Renal cortical epithelial cell (primary cell): ENCODE data around the gene CAVIN4. TPM values are rescaled to one million over a fixed set of nuclear protein-coding genes. Genes with fewer than 3 reads are reported as not detected.

ENCODE experiments used
- DNase-seq: peaks from one replicate; pipeline ENCODE4 v3.0.0-alpha.2; 2011; ENCODE audit warnings: low read depth
- total RNA-seq: library from RNA; depleted of rRNA; stranded (reverse); fragments of >200 nt; gene quantifications from 2 replicates; pipeline ENCODE4 v1.2.3, GENCODE V29; 2014

CAVIN4 gene, protein sequence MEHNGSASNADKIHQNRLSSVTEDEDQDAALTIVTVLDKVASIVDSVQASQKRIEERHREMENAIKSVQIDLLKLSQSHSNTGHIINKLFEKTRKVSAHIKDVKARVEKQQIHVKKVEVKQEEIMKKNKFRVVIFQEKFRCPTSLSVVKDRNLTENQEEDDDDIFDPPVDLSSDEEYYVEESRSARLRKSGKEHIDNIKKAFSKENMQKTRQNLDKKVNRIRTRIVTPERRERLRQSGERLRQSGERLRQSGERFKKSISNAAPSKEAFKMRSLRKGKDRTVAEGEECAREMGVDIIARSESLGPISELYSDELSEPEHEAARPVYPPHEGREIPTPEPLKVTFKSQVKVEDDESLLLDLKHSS
- total RNA-seq = 0.69 and 1.6 TPM in 2 replicates

DNA sequence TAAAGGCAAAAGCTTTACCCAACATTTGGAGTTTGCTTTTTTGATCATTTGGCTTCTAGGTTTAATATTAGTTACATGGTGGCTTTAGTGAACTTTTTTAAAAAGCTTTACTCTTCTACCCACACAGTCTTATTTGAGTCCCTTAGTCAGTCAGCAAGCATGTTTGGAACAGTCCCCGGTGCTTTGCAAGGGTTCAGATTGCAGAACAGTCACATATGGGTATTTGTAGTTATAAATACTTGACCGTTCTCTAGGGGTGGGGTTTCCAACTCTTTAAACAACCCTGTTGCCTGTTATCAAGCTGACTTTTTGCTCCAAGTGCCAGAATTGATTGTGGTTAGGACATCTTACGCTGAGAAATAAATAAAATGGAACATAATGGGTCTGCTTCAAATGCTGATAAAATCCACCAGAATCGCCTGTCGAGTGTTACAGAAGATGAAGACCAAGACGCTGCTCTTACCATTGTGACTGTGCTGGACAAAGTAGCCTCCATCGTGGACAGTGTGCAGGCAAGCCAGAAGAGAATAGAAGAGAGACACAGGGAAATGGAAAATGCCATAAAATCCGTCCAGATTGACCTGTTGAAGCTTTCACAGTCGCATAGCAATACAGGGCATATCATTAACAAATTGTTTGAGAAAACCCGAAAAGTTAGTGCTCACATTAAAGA is at the start of gene CAVIN4:
TSS of gene CAVIN4 (plus strand) at position 304 of the 673 bp plus-strand sequence. CDS start at position 369, 65 bp downstream.
- DNase-seq = no peak

GRCh38 chr9:100534401-100534800 is 43.5 kb upstream of the CAVIN4 start:
- peak; percentile 4 for DNase-seq

DNA sequence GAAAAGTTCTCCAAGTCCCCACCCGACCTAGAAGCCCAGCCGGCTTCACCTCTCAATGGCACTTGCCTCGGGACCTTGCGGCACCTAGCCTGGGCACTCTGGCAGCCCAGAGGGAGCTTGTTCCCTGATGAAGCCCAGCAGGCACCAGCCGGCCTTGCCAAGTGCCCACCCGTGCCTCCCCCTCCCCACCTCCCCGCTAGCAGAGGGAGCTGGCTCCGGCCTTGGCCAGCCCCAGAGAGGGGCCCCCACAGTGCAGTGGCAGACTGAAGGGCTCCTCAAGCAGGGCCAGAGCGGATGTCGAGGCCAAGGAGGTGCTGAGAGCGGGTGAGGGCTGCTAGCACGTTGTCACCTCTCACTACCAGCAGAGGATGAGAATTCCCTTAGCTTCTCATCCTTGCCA is 37.6 kb upstream of the CAVIN4 start:
- no peak for DNase-seq

GRCh38 chr9:100549048-100549447 is 28.8 kb upstream of the CAVIN4 start:
- DNase-seq = no peak

GRCh38 chr9:100554935-100555401 is 22.9 kb upstream of the CAVIN4 start:
- no peak for DNase-seq

GRCh38 chr9:100555471-100555870 is 22.4 kb upstream of the CAVIN4 start:
- DNase-seq = no peak

DNA sequence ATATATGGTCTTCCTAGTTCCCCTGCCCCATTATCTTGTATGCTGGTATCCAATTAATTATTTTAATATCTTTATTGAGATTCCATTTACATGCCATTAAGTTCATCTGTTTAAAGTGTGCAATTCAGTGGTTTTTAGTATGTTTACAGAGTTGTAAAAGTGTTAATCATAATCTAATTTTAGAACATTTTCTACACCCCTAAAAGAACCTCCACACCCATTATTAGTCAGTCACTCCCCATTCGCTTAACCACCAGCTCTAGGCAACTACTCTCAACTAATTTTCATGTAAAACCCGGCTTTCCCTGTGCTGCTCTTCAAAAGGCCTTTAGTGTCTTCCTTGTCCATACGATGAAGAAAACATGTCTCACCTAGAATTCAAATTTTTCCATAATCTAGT is 20.8 kb upstream of the CAVIN4 start:
- DNase-seq = no peak

GRCh38 chr9:100561256-100561655 is 16.6 kb upstream of the CAVIN4 start:
- peak; percentile 51 for DNase-seq

DNA sequence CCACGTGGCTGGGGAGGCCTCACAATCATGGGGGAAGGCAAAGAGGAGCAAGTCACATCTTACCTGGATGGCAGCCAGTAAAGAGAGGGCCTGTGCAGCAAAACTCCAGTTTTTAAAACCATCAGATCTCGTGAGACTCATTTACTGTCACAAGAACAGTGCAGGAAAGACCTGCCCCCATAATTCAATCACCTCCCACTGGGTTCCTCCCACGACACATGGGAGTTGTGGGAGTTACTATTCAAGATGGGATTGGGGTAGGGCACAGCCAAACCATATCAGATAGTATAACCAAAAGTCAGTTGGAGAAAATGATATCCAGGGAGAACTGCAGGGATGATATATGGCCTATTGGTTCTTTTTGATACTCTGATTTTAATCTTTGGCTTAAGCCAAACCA is 10.0 kb upstream of the CAVIN4 start:
- no peak for DNase-seq

DNA sequence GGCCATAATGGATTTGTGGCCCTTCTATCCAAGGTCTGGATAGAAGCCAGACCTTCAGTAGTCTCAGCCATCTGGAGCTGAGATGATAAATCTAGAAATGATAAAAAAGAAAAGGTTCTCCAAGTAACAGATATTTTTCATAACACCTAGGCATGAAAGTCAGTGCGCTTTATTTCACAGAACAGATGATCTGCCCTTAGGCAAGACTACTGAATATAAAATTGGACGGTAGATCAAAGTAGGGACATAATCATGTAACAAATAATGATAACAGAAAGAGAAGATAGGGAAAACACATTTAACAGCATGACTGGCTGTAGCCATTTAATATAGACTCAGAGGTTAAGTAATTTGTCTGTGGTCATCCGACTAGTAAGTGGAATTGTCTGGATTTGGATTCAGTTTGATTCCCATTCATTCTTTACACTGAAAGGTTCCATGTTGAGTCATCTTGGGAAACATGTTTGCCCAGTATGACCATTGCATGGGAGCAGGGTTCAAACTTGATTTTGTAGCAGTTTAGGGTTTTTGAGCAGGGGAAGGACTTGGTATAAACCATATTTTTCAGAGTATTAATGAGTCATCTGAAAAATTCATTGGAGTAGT is 4.1 kb upstream of the CAVIN4 start:
- peak; percentile 28 for DNase-seq

- no peak for DNase-seq
Measured at GRCh38 chr9:100575006-100575405, 2.9 kb upstream of the CAVIN4 start.

GRCh38 chr9:100575765-100576386 is 2.0 kb upstream of the CAVIN4 start:
- peak; percentile 71 for DNase-seq

GRCh38 chr9:100578610-100579009 is 731 bp downstream of the CAVIN4 start:
- DNase-seq = no peak

GRCh38 chr9:100579665-100580064 is 1.8 kb downstream of the CAVIN4 start:
- no peak for DNase-seq

GRCh38 chr9:100580257-100580656 is 2.4 kb downstream of the CAVIN4 start:
- DNase-seq = no peak

- no peak for DNase-seq
Measured at GRCh38 chr9:100581081-100581480, 3.2 kb downstream of the CAVIN4 start.

- DNase-seq = no peak
Measured at GRCh38 chr9:100581661-100582060, 3.8 kb downstream of the CAVIN4 start.

- DNase-seq = no peak
Measured at GRCh38 chr9:100583014-100583802, 5.3 kb downstream of the CAVIN4 start.

GRCh38 chr9:100584951-100585350 is 7.1 kb downstream of the CAVIN4 start:
- DNase-seq = no peak

GRCh38 chr9:100586093-100586492 is 8.2 kb downstream of the CAVIN4 start:
- DNase-seq = peak; percentile 13

GRCh38 chr9:100587375-100587774 is 9.5 kb downstream of the CAVIN4 start:
- peak; percentile 22 for DNase-seq
